NCI-H2227 treated with DMSO at 0.1 percent for 48 hours (cell line): ENCODE measurements around the gene SUPT4H1.

Experiments used
- DNase-seq: peaks from one replicate; lab custom pipeline; 2025; lab: John Stamatoyannopoulos, UW

Gene SUPT4H1

DNA sequence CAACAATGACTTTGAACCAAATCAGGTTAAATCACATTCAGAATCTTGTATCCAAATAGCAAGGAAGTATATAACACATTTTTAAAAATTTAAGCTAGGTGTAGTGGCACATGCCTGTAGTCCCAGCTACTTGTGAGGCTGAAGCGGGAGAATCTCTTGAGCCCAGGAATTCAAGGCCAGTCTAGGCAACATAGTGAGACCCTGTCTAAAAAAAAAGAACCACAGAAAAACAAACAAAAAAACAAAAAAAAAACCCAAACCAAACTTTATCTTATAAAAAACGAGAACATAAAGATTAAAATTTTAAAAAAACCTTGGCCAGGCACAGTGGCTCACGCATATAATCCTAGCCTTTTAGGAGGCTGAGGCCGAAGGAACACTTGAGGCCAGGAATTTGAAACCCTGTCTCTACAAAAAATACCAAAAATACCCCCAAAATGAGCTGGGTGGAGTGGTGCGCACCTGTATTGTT is 11.6 kb downstream of the SUPT4H1 start:
- no peak for DNase-seq

GRCh38 chr17:58339755-58340404 is 12.1 kb downstream of the SUPT4H1 start:
- no peak for DNase-seq

DNA sequence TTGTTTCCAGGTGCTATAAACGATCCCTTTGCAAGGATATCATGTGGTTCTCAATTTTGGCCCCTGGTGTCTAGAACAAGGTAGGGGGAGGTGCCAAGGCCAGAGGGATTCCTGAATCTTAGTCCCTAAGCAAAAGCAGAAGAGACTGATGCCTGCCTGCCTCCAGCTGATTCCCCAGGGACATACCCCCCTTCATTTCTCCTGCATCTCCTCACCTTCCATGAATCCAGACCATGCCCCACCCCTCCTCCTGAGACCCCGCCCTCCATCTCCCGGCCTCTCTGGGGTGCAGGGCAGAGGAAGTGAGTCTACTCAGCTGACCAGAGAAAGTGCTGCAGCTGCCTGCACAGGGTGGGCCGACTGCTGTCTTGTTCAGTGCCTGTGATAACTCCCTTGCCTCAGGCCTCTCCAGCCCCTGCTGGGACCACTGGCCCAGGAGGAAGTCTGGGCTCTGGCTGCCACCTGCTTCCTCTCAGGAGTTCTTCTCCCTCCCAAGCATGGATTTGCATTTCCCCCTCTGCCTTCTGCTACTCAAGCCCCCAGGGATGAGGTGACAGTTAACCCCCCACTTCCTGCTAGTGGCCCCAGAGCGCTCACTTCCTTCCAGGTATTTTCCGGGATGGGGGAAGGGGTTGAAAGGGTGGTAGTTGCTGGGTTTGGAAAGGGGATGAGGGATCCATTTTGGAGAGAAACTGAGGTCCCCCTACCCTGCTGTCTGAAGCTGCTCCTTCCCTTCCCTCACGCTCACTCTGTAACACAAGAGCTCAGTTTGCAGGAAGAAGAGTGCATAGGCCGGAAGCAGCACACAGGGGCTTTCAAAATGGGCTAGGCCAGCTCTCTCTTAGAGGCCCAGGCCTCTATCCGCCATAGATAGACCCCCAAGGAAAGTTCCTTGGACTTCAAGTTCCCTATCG is 12.9 kb downstream of the SUPT4H1 start:
- DNase-seq = no peak

DNA sequence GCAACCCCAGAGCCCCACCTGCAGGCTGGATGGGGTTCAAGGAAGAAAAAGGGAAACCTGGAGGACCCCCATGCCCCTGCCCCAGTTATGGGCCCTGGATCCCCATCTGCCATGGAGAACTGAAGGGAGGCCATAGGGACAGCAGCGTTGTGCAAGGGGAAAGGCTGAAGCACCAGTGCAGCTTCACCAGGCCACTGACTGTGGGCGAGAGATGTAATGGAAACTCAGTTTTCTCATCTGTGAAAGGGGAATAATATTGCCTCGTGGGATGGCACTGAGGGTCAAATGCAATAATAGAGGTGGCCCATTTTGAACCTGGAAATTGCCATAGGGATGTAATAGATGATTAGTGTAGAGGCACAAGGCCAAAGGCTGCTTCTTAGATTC is 13.6 kb downstream of the SUPT4H1 start:
- DNase-seq = no peak

DNA sequence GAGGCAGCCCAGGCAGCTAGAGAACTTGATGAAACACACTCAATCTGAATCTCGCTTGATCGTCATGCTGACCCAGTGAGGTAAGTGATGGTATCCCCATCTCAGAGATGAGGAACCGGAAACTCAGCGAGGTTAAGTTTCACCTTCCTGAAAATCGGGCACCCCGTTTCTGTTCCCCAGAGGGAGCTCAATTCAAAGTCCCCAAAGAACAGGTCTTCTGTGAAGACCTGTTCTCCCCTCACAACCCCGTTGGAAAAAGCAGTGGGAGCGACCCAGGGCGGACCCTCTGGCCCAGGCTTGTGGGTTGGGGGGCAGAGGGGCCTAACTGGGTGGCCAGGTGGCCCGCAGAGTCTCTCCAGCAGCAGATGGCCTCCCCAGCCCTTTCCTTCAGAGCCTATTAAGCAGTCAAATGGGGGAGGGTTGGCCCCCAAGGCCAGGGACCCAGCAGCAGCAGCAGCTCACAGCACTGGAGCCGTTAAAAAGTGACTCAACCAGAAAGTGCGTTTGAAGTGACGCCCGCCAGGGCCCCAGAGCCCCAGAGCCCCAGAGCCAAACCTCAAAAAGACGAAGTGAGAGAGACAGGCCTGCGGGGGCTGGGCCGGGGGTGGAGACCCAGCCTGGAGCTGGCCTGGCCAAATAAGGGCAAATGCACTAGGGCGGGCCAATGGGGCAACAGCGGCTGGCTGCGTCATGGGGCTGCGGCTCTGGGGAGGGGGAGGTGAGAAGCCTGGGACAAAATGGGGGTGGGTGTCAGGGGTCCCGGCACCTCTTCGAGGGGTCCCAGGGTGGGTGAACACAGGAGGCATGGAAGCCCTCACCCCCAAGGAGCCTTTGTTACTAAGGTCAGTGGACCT is 14.2 kb downstream of the SUPT4H1 start:
- no peak for DNase-seq

DNA sequence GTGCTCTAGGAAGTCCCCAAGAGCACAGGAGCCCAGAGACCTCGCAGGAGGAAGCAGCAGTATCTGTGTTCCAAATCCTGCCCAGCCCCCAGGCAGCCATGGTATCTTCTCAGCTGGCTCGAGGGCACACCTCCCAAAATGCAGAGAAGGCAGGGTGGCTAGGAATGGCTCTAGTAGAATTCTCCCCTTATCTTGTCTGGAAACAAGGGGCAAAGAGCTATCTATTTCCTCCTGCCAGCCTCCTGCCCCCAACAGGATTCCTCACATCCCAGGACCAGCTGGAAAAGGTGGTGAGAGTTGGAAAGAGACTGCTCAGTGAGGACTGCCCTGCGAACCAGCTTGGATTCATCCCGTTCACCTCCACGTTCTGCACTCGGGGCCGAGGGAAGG is 14.8 kb downstream of the SUPT4H1 start:
- no peak for DNase-seq

DNA sequence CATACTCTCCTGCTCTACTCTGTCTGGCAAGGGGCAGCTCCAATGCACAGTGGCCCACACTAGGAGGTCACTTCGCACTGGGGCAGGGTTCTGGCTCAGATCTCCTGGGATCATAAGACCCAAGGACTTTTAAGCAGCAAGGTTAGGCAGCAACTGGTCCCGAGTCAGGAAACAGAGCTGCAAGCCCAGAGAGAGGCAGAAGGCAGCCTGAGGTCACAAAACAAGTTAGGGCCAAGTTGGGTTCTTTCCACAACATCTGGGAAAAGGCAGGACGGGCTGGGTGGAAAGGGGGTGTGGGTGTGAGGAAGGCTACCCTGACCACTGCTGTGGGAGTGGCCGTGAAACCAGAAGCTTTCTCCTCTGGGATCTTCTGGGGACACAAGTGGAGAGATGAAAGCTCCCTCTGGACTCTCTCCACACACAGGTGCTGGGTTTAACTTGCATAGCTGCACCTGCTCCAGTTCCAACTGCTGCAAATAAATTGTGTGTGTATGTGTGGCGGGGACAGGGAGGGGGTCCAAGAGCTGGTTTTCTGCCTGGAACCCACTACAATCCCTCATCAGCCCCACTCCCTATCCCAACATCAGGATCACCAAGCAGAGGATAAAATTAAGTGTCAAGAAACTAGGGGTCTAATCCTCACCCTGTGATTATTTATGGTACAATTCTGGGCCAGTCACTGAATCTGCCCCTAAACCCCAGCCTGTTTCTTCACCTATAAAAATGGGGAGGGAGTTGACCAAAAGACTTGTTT is 15.4 kb downstream of the SUPT4H1 start:
- DNase-seq = no peak

DNA sequence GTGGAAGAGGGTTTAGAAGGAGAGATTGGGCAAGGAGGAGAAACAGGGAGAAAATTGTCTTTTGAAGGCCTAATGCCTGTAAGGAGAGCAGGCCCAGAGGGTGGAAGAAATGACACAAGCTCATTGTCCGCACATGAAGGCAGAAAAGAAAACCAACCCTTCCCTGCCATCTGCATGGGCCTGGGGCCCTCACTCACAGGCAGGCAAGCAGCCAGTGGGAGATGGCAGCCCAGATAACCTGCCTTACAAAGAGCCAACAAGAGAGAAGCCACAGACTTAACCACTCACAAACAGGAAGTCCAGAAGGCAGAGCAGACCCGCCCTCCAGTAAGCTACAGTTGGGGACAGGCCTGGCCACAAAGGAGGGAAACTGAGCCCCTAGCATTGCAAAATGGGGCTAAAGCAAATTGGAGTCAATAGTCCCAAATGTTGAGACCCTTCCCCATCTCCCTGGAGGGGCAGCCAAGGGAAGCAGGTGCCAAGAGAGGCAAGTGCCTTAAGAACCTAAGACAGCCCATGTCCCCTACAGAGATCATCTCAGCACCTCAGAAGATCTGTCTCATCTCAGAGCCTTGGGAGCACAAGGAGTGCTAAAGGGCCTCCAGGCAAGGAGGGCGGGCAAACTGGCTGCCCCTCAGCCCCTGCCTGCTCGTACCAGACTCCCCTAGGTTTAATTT is 16.1 kb downstream of the SUPT4H1 start:
- no peak for DNase-seq

- no peak for DNase-seq
Observed at GRCh38 chr17:58335061-58335731, 16.8 kb downstream of the SUPT4H1 start.

- DNase-seq = no peak
Observed at GRCh38 chr17:58334661-58335060, 17.3 kb downstream of the SUPT4H1 start.

GRCh38 chr17:58334256-58334655 is 17.7 kb downstream of the SUPT4H1 start:
- no peak for DNase-seq

DNA sequence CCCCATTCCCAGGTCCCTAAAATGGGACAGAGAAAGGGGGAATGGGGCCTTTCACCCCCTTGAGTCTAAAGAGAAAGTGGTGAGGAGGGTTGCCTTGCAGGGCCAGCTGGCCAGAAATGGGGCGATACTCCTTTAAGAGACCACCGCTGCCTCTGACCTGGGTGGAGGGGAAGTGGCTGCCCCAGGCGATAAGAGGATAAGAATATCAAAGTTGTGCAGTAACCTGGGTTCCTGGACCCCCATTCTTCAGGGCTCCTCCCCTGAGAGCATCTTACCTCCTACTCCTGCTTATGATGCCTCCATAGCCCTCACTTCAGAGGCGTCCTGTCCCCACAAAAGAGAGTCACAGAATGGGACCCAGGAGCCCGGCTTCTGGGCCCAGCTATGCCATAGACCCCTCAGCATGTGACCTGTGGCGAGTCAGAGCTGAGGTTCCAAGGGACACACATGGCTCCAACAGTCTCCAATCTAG is 18.2 kb downstream of the SUPT4H1 start:
- no peak for DNase-seq

- no peak for DNase-seq
Observed at GRCh38 chr17:58332778-58333735, 18.9 kb downstream of the SUPT4H1 start.

DNA sequence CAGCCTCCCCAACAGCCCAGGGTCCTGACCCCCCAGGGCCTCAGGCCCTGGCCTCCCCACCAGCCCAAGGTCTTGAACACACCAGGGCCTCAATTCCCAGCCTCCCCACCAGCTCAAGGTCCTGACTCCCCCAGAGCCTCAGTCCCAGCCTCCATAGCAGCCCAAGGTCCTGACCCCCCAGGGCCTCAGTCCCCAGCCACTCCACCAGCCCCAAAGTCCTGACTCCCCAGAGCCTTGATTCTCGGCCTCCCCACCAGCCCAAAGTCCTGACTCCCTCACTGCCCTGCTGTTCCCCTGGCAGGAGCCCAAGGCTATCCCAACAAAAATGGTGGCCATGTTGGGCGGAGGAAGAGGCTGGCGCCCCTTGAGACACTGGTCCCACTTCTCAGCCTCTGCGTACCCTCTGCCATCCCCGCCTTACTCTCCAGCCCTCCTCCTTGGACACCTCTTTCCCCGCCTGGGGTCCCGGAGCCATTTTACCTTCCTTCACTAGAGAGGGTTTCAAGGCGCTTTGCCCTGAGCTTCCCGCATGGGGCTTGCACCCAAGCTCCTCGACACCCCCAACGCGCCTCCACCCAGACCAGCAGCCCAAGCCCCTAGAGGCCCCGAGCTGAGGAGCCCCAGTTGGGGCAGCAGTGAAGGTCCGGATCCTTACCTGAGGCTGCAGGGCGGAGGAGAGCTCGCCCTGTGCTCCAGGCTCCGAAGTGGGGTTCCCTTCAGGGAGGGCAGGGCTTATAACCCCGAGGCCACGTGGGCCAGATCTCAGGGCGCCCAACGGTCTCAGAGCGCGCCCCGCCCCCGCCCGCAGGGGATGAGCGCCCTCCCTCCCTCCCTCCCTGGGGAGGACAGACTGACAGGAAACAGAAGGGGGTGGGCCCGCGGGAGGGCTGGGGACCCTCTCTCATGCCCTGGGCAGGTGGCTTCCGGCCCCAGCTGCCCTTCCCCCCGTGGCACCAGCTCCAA is 19.9 kb downstream of the SUPT4H1 start:
- no peak for DNase-seq

GRCh38 chr17:58330997-58331814 is 20.8 kb downstream of the SUPT4H1 start:
- no peak for DNase-seq

GRCh38 chr17:58330538-58330996 is 21.4 kb downstream of the SUPT4H1 start:
- DNase-seq = no peak
